GM12872 (cell line): ENCODE results near the gene SGTA.

Experiments
- CTCF ChIP-seq: IDR thresholded peaks from 3 replicates; pipeline ENCODE4 v1.5.1; 2011; ENCODE audit warnings: low read depth, mild to moderate bottlenecking, low read length, moderate library complexity; ENCODE audit not compliant: insufficient read depth

The SGTA gene

DNA sequence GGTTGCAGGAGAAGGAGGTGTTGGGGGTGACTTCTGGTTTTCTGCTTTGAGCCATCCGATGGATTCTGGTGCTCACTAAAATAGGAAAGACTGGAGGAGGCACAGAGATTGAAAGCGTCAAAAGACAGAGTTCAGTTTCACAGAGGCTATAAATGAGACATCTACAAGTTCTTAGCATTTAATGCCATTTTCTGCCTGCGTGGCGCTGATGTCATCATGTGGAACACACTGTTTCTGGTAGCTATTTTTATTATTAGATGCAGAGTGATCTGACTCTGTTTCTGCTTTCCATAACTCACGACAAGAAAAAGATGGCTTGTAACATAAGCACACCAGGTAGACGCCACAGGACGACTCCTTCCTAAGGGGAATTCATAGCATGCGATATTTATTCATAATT lies 40.0 kb downstream of the SGTA start:
- TF ChIP-seq CTCF, result no peak

DNA sequence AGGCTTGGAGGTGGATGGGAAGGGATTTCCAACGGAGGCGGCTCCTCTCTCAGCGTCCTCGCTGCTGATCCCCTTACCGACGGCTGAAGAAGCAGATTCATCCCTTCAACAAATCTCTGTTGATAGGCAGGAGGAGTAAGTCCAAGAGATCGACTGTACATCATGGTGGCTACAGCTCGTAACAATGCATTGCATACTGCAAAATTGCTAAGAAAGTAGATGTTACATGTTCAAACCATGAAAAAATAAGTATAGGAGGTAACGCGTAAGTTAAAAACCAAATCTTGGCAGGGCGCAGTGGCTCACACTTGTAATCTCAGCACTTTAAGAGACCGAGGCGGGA lies 42.8 kb downstream of the SGTA start:
- no peak for TF ChIP-seq CTCF

DNA sequence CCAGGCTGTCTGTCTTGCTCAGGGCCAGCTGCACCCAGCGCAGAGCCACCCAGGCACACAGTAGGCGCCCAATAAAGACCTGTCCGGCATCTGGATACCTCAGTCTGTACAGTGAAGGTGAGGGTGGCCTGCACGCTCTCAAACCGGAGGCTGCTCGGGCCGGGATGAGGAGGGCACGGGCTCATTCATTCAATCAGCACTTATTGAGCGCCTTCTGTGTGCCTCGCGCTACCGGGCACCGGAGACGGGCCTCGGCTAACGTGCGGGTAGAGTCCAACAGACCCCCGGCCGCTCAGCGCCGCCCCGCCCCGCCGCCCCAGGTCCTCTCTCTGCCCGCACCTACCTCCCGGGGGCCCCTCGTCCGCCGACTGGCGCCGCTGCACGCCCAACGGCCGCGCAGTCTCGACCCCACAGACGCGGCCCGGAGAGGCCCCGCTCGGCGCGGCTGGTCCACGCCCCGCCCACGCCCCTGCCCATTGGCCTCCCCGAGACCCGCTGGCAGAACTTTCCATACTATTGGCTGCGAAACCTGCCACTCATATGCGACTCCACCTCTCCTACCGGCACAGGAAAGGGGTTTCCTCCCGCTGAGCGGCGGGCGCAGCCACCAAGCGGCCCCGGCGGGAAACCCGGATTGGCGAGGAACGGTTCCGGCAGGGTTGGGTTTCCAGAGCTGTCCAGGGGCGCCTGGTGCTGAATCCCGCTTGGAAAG lies 43.3 kb downstream of the SGTA start, which contains the start of gene SLC39A3:
SLC39A3 (minus strand) TSS at position 416 of the 712 bp plus-strand sequence. CDS start 2,760 bp downstream, outside the sequence.
- no peak for TF ChIP-seq CTCF

DNA sequence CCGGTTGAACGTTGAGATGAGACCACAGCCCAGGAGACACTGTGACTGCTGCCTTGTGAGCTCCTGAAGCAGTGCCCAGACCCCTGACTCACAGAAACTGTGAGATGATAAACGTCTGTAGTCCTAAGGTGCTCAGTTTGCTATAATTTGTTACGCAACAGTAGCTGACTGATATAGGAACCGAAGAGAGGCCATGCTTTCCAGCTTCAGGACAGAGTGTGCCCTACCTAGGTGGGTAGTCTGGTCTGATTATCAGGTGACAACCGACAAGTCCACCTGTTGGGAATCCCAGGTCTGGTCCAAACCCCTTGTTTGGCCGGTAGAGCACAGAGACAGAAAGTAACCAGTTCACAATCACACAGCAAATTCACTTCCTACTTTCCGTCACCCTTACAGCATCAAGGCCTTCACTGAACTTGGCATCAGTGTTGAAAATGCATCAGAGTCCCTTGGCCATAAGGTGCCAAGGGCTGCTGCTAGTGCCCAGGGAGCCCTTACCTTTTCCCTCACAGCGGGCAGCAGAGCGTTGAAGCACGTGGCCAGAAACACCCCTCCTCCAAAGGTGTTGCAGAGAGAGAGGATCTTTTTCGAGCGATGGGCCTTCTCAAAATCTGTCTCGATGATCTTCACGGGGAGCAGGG lies 46.4 kb downstream of the SGTA start:
- no peak for TF ChIP-seq CTCF

DNA sequence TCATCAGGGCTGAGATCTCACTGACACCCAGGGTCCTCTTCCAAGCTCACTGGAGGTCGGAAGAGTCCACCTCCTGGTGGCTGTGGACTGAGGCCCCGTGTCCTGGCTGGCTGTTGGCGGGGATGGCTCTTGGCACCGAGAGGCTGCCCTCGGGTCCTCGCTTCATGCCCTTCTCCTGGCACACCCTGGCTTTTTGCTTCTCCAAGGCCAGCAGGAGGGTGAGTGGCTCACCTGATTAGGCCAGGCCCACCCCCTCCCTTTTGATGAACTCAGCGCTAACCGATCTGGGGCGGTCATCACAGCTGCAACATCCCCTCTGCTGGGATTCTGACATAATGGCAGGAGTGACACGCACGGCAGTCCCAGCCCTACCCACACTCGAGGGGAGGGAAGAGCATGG lies 47.7 kb downstream of the SGTA start:
- TF ChIP-seq CTCF, result no peak

DNA sequence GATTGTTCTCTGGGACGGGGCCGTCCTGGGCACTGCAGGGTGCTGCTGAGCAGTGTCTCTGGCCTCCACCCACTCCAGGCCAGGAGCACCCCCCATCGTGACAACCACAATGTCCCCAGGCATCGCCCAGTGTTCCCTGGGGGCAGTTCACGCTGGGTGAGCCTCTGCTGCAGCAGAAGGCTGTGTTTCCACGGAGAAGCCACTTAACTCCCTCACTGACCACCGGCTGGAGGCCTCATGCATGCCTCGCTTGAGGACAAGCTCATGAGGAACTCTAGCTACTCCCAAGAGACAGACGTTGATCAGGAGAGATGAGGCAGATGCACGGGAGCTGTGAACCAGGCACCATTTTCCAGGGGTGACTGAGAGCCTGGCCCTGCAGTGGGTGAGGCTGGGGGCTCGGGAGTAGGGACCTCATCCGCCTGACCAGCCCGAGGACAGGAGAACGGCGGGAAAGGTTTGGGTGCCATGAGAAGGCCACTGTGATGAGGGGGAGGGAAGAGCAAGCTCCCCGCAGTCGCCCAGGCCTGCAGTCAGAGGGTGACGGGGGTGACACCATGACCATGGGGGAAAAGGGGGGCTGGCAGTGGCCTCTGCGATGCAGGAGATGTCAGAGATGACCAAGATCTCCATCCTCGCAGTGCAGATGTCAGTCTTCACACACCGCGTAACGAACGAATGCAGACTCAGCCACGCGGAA lies 48.3 kb downstream of the SGTA start:
- TF ChIP-seq CTCF, result no peak

DNA sequence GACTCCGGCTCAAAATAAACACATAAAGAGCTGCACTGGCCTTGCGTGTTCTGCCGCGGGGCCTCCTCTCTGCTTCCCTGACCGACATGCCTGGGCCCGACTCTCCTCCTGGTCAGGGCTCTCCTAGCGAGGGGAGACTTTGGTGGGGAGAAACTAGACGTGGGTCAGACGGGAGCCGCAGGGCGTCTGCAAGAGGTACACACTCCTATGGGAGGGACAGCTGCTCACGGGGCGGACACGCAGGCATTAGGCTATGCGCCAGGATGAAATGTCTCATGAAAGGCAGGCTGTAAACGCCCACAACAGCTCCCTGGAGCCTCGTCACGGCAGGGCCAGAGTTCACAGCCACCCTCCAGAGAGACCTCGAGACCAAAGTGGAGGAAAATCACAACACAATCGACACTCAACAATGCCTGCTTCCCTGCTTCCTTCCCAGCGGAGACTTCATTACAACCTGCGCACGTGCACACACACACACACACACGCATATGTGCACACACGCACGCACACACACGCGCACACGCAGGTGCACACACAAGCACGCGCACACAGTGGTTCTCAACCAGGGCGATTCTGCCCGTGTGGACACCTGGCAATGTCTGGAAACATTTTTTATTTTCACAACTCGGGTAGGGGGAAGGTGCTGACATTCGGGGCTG lies 49.0 kb downstream of the SGTA start:
- TF ChIP-seq CTCF, result no peak
